Trophoblast cell (in vitro differentiated cells and primary cell): ENCODE results near the gene CXCR4.

Experiments used
- DNase-seq, 2 donors: peaks; one replicate each; pipeline ENCODE4 v3.0.0-alpha.2; 2016
- H2AFZ ChIP-seq: 2 replicates; pipeline ENCODE4 v1.6.1; 2013; ENCODE audit warnings: low read length, moderate library complexity, mild to moderate bottlenecking; ENCODE audit not compliant: insufficient read depth, poor library complexity
- H2AK5ac ChIP-seq: 2 replicates; pipeline ENCODE4 v1.6.1; 2013; ENCODE audit warnings: mild to moderate bottlenecking, low read length
- H2BK120ac ChIP-seq: 2 replicates; pipeline ENCODE4 v1.6.1; 2013; ENCODE audit warnings: low read length, mild to moderate bottlenecking, moderate library complexity; ENCODE audit not compliant: insufficient read depth, poor library complexity
- H2BK12ac ChIP-seq: 2 replicates; pipeline ENCODE4 v1.6.1; 2013; ENCODE audit warnings: mild to moderate bottlenecking, low read length, moderate library complexity
- H2BK5ac ChIP-seq: 2 replicates; pipeline ENCODE4 v1.6.1; 2013; ENCODE audit warnings: low read length, low read depth, moderate library complexity, mild to moderate bottlenecking; ENCODE audit not compliant: poor library complexity
- H3K14ac ChIP-seq: 2 replicates; pipeline ENCODE4 v1.6.1; 2013; ENCODE audit warnings: mild to moderate bottlenecking, low read length
- H3K18ac ChIP-seq: 2 replicates; pipeline ENCODE4 v1.6.1; 2013; ENCODE audit warnings: mild to moderate bottlenecking, low read length
- H3K23ac ChIP-seq: 2 replicates; pipeline ENCODE4 v1.6.1; 2013; ENCODE audit warnings: low read length
- H3K27ac ChIP-seq: 2 replicates; pipeline ENCODE4 v1.5.1; 2013; ENCODE audit warnings: low read depth, mild to moderate bottlenecking, inconsistent platforms, low read length, moderate library complexity
- H3K27me3 ChIP-seq: 2 replicates; pipeline ENCODE4 v1.6.1; 2013; ENCODE audit warnings: inconsistent platforms, mild to moderate bottlenecking, low read length, moderate library complexity; ENCODE audit not compliant: insufficient read depth
- H3K36me3 ChIP-seq, 2 experiments: 1 replicate in 1 of 2; 2 replicates in 1 of 2; pipeline ENCODE4 v1.6.1; 2013; ENCODE audit warnings: low read length in 2 of 2, mild to moderate bottlenecking in 2 of 2, moderate library complexity in 1 of 2; ENCODE audit not compliant: insufficient read depth in 2 of 2, control insufficient read depth in 1 of 2
- H3K4ac ChIP-seq: 2 replicates; pipeline ENCODE4 v1.6.1; 2013; ENCODE audit warnings: low read depth, mild to moderate bottlenecking, low read length, moderate library complexity
- H3K4me1 ChIP-seq, 2 experiments: 1 replicate in 1 of 2; 2 replicates in 1 of 2; pipeline ENCODE4 v1.6.1; 2013; ENCODE audit warnings: low read length in 2 of 2, mild to moderate bottlenecking in 2 of 2, moderate library complexity in 1 of 2; ENCODE audit not compliant: insufficient read depth in 2 of 2, control insufficient read depth in 1 of 2
- H3K4me2 ChIP-seq: 2 replicates; pipeline ENCODE4 v1.6.1; 2013; ENCODE audit warnings: inconsistent platforms, mild to moderate bottlenecking, low read length, moderate library complexity
- H3K4me3 ChIP-seq: 2 replicates; pipeline ENCODE4 v1.5.1; 2013; ENCODE audit warnings: mild to moderate bottlenecking, low read depth, low read length, inconsistent platforms
- H3K79me1 ChIP-seq: one replicate; pipeline ENCODE4 v1.6.1; 2013; ENCODE audit warnings: low read length
- H3K79me2 ChIP-seq: 2 replicates; pipeline ENCODE4 v1.6.1; 2013; ENCODE audit warnings: low read length, mild to moderate bottlenecking; ENCODE audit not compliant: control insufficient read depth, insufficient read depth, poor library complexity
- H3K9ac ChIP-seq: 2 replicates; pipeline ENCODE4 v1.6.1; 2013; ENCODE audit warnings: mild to moderate bottlenecking, low read length
- H3K9me3 ChIP-seq: 2 replicates; pipeline ENCODE4 v1.6.1; 2013; ENCODE audit warnings: low read depth, mild to moderate bottlenecking, control low read depth, inconsistent platforms, low read length; ENCODE audit not compliant: insufficient read depth
- H4K12ac ChIP-seq: 2 replicates; pipeline ENCODE4 v1.6.1; 2013; ENCODE audit warnings: low read depth, mild to moderate bottlenecking, low read length, moderate library complexity
- H4K8ac ChIP-seq: 2 replicates; pipeline ENCODE4 v1.6.1; 2013; ENCODE audit warnings: low read depth, mild to moderate bottlenecking, low read length, moderate library complexity
- H4K91ac ChIP-seq: one replicate; pipeline ENCODE4 v1.6.1; 2013; ENCODE audit warnings: low read depth, mild to moderate bottlenecking, low read length, moderate library complexity
- WGBS: extraction: QIAGEN DNeasy Blood & Tissue Kit; methylation state at CpG from one replicate; pipeline ENCODE4 v1.1.7; 2013; ENCODE audit warnings: missing lambda C conversion rate; ENCODE audit not compliant: insufficient read length, insufficient coverage; ENCODE audit errors: extremely low coverage; 5-methylcytosine and 5-hydroxymethylcytosine counted together

Gene CXCR4

DNA sequence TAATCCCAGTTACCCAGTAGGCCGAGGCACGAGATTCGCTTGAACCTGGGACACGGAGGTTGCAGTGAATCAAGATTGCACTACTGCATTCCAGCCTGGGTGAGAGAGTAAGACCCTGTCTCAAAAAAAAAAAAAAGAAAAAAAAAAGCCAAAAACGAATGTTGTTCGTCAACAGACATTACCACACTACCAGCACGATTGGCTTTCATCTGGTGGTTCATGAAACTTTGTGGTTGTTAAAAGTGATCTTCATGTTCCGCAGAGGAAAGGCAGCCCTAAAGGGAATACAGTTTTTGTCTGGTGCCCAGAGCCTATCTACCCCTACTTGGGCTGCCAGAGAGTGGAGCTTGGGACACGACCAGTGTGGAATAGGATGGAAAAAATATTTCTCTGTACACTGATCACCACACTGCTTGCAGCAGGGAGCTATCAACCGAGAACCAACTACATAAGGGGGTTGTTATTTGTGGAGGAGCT lies 13.6 kb upstream of the CXCR4 start:
- no peak overlapping the region for H3K18ac ChIP-seq
- peaks cover 8 to 10% of the 10 kb centered on the region in 2 experiments for H3K4me1 ChIP-seq
- H3K36me3 ChIP-seq, result no peaks in the 10 kb centered on the region
- no peaks in the 10 kb centered on the region for H3K27me3 ChIP-seq
- no peak overlapping the region for H3K9ac ChIP-seq
- no peak overlapping the region for H2AFZ ChIP-seq
- no peak overlapping the region for H4K91ac ChIP-seq
- H3K79me2 ChIP-seq, result no peaks in the 10 kb centered on the region
- H4K8ac ChIP-seq, result no peak overlapping the region
- no CpG with 5 or more reads among the region's 10 CpGs for WGBS
- no peaks in the 10 kb centered on the region for H3K9me3 ChIP-seq
- no peak overlapping the region for H3K4me3 ChIP-seq
- DNase-seq, result no peak
- no peak overlapping the region for H3K27ac ChIP-seq
- no peak overlapping the region for H2BK5ac ChIP-seq
- no peak overlapping the region for H3K23ac ChIP-seq
- H2AK5ac ChIP-seq, result no peak overlapping the region
- H4K12ac ChIP-seq, result no peak overlapping the region
- H3K14ac ChIP-seq, result no peak overlapping the region
- no peak overlapping the region for H3K4me2 ChIP-seq
- H2BK120ac ChIP-seq, result no peak overlapping the region
- no peak overlapping the region for H2BK12ac ChIP-seq
- H3K4ac ChIP-seq, result no peak overlapping the region
- peaks cover 4% of the 10 kb centered on the region for H3K79me1 ChIP-seq

GRCh38 chr2:136130511-136130910 lies 12.6 kb upstream of the CXCR4 start:
- Histone ChIP-seq H2BK12ac (no peak overlapping the region), H3K4me2 (no peak overlapping the region), H3K27me3 (no peaks in the 10 kb centered on the region), H3K18ac (no peak overlapping the region), H3K79me1 (peaks cover 4% of the 10 kb centered on the region), H3K9ac (no peak overlapping the region), H4K12ac (no peak overlapping the region), H3K9me3 (no peaks in the 10 kb centered on the region), H2BK120ac (no peak overlapping the region), H4K8ac (no peak overlapping the region), H2BK5ac (no peak overlapping the region), H3K23ac (no peak overlapping the region), H3K4ac (no peak overlapping the region), H3K36me3 (no peaks in the 10 kb centered on the region), H3K4me1 (peaks cover 8 to 10% of the 10 kb centered on the region in 2 experiments), H3K27ac (no peak overlapping the region), H3K14ac (no peak overlapping the region), H2AK5ac (no peak overlapping the region), H4K91ac (no peak overlapping the region), H2AFZ (no peak overlapping the region), H3K4me3 (no peak overlapping the region), H3K79me2 (no peaks in the 10 kb centered on the region)
- peak; percentile 23 to 71 for DNase-seq
- no CpG with 5 or more reads among the region's 1 CpG for WGBS

DNA sequence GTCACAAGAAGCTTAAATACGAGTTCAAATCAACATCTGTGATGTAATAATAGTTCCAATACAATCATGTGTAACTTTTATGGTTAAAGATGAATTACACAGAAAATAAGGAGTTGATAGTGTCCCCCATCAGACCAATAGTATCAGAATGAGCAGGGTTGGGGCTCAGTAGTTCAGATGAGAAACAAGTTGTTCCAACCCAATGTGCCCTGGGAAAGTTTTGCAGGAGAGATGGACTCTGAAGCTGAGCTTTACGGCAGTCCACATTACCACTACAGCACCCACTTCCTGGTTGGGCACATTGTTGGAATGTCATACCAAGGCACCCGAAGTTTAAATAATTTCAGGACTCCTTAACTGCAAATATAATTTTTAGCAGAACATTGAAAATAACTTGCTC lies 12.1 kb upstream of the CXCR4 start:
- Histone ChIP-seq H3K27ac (no peak overlapping the region), H4K91ac (no peak overlapping the region), H4K8ac (no peak overlapping the region), H3K23ac (no peak overlapping the region), H3K9me3 (no peaks in the 10 kb centered on the region), H3K9ac (no peak overlapping the region), H2AFZ (no peak overlapping the region), H3K14ac (no peak overlapping the region), H2BK5ac (no peak overlapping the region), H3K79me2 (no peaks in the 10 kb centered on the region), H3K4me2 (no peak overlapping the region), H4K12ac (no peak overlapping the region), H3K27me3 (no peaks in the 10 kb centered on the region), H3K4me1 (peaks cover 8 to 10% of the 10 kb centered on the region in 2 experiments), H3K36me3 (no peaks in the 10 kb centered on the region), H2BK12ac (no peak overlapping the region), H3K18ac (no peak overlapping the region), H3K79me1 (peaks cover 4% of the 10 kb centered on the region), H2BK120ac (no peak overlapping the region), H3K4me3 (no peak overlapping the region), H2AK5ac (no peak overlapping the region), H3K4ac (no peak overlapping the region)
- no CpG with 5 or more reads among the region's 3 CpGs for WGBS
- no peak for DNase-seq

GRCh38 chr2:136129601-136130000 lies 11.7 kb upstream of the CXCR4 start:
- no peak overlapping the region for H3K9ac ChIP-seq
- H3K18ac ChIP-seq, result no peak overlapping the region
- no peak overlapping the region for H2BK12ac ChIP-seq
- no peak overlapping the region for H3K14ac ChIP-seq
- H3K4ac ChIP-seq, result no peak overlapping the region
- H3K79me1 ChIP-seq, result peaks cover 4% of the 10 kb centered on the region
- H3K9me3 ChIP-seq, result no peaks in the 10 kb centered on the region
- H3K4me1 ChIP-seq, result peaks cover 8 to 10% of the 10 kb centered on the region in 2 experiments
- H4K12ac ChIP-seq, result no peak overlapping the region
- WGBS, result no CpG with 5 or more reads among the region's 4 CpGs
- H3K79me2 ChIP-seq, result no peaks in the 10 kb centered on the region
- DNase-seq, result no peak
- H4K91ac ChIP-seq, result no peak overlapping the region
- no peak overlapping the region for H3K23ac ChIP-seq
- no peak overlapping the region for H2BK120ac ChIP-seq
- H3K4me3 ChIP-seq, result no peak overlapping the region
- H3K4me2 ChIP-seq, result no peak overlapping the region
- H2AFZ ChIP-seq, result no peak overlapping the region
- no peak overlapping the region for H4K8ac ChIP-seq
- peak overlapping the region; percentile 49 for H2BK5ac ChIP-seq
- no peaks in the 10 kb centered on the region for H3K27me3 ChIP-seq
- peak overlapping the region; percentile 58 for H2AK5ac ChIP-seq
- H3K27ac ChIP-seq, result peak overlapping the region; percentile 72
- no peaks in the 10 kb centered on the region for H3K36me3 ChIP-seq
